ENCODE results near the gene KLHL6.
"Not testable (repeated sequence)": the region's sequence is repeated elsewhere in the genome, so short reads cannot be mapped to it uniquely, and the experiment has no call there.

Gene KLHL6

DNA sequence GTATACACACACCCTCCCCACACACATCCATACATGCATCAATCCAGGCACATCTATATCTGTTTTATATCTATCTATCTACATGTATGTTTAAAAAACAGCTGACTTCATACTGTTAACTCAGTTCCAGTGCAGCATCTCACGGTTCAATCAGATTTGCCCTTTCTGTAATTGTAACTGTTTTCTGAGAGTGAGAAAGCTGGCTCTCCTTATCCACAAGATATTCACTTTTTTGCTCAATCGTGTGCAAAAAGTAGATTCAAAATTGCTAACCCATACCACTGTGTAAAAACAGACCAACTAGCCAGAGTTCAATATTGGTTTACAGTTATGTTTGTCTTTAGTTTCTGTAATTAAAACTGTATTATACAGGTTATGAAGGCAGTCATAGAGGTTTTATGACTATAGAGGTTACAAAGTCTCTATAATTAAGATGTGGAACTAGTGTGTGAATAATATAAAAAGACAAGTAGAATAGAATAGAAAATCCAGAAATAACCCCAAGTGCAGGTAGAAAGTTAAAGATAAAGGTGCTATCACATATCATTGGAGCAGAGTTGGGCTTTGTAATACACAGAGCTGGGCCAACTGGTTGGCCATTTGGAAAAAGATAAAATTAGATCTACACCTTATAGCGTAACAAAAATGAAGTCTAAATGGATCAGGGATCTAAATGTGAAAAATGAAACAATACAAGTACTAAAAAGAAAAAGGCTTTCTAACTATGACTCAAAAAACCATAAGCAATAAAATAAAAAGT lies 107.0 kb downstream of the KLHL6 start:
- DNase-seq (ENCODE audit: low read depth in 2 of 2) = no peak

DNA sequence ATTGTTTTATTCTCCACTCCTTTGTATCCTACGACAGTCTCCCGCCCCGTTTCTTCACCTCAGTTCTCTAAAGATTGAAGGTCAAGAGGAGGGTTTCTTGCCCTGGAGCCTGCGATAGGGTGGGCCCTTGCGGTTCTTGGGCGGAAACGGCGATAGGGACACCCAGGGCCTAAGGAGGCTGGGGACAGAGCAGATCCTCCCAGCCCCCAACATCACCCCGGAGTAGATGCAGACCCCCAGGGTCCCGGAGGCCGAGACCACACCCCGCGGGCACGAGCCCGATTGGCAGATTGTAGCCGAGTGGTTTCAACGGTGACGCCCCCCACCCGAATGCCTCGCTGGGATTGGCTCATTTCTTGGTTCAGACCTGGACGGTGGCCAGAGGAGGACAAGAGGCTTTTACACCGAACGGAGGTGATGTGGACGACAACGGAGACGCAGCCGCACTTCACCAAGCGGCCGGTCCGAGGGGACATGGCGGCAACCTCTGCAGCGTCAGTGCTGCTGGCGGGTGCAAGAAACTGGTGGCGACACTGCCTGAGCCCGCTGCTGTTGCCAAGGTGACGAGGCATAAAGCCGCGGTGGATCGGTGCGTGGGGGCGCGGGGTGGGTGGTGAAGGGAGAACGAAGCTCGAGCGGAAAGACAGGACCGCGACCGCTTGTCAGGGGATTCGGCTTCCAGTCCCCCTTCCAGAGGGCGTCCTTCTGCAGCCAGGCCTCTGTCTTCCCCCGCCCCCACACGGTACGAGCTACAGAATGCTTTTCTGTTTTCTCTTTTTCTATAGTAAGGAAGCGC lies 108.1 kb downstream of the KLHL6 start:
- peak; percentile 69 to 79 for DNase-seq (ENCODE audit: low read depth in 2 of 2)

DNA sequence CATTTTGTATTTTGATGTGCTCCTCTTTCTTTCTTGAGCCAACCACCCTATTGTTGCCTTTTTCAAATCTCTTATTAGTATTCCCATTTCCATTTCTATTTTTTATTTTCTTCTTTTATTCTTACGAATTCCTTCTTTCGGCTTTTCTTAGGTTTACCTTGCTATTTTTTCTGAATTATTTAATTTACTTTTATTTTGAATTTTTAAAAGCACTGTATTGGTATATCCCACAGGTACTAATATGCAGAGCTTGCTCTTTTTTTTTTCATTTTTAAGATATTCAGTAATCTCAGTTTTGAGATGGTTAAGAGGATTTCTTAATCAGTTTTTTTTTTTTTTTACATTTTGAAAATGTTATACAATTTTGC lies 108.7 kb downstream of the KLHL6 start:
- DNase-seq (ENCODE audit: low read depth in 2 of 2) = no peak

DNA sequence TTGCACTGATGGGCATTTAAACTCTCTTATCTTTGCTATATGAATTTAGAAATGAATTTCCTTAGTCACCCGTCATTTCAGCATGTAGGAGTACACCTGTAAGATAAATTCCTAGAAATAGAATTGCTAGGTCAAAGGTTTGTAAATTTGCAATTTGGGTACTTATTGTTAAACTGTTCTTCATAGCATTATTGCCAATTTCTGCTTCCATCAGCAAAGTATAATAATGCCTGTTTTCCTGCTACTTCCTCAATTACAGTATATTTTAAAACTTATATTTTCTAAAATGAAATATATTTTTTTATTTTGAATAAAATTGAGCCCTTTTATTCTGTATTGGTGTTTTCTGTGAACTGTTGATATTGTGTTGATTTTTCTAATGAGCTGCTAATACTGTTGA lies 110.8 kb downstream of the KLHL6 start:
- DNase-seq (ENCODE audit: low read depth in 2 of 2) = no peak

DNA sequence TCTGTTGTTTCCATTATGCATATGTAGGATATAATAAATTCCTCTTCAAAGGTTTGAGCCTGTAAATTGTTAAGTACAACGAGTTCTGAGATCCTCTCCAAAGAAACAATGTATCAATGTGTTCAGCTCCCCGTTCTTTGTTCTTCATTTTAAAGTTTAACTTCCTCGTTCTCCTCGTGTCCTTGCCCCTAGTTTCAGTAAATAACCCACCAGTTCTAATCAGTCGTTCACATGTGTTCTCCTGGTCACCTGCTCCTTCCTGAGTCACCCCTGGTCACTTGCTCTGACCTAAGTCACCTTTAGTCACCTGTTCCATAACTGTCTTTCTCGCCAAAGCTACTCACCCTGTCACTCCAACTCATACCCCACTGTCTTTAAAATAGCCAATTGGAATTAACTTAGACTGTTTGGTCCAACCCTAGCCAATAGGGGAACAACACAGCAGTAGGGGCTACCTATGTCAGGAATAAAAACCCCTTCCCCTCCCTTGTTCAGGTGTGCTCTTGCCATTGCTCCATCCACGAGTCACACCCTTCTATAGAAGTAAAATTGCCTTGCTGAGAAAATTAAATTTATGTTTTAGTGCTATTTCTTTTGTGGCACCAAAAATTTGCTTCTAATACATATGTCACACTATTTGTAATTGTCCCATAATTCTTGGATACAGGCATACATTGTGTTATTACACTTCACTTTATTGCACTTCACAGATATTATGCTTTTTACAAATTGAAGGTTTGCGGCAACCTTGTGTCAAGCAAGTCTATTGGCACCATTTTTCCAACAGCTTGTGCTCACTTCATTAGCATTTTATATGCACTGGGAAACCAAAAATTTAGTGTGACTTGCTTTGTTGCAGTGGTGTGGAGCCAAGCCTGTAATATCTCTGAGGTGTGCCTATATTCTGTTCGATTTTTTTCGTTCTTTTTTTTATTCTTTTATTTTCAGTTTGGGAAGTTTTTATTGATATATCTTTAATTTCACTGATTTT lies 111.8 kb downstream of the KLHL6 start:
- no peak for DNase-seq (ENCODE audit: low read depth in 2 of 2)

DNA sequence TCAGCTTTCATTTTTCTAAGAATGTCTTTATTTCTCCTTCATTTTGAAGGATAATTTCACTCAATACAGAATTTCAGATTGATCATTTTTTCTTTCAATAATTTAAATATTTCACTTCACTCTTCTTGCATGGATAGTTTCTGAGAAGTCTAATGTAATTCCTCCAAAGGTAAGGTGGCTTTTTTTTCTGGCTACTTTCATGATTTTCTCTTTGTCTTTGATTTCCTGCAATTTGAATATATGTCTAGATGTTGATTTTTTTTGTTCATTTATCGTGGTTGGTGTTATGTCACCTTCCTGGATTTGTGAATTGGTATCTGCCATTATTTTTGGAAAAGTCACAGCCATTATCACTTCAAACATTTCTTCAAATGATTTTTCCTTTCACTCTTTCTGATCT lies 112.5 kb downstream of the KLHL6 start:
- no peak for DNase-seq (ENCODE audit: low read depth in 2 of 2)

DNA sequence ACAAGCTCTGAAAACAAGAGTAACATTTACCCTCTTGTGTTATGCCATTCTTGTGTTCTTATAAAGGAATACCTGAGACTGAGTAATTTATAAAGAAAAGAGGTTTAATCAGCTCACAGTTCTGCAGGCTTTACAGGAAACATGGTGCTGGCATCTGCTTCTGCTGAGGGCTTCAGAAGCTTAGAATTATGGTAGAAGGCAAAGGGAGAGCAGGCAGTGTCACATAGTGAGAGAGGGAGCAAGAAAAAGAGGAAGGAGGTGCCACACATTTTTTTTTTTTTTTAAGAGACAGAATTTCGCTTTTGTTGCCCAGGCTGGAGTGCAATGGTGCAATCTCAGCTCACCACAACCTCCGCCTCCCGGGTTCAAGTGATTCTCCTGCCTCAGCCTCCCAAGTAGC lies 115.0 kb downstream of the KLHL6 start:
- not testable (repeated sequence) for DNase-seq (ENCODE audit: low read depth in 2 of 2)

DNA sequence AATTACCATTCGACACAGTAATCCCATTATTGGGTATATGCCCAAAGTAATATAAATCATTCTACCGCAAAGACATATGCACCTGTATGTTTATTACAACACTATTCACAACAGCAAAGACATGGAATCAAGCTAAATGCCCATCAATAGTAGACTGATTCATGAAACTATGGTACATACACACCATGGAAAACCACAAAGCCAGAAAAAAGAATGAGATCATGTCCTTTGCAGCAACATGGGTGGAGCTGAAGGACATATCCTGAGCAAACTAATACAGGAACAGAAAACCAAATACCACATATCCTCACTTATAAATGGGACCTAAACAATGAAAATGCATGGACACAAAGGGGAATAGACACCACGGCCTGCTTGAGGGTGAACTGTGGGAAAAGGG lies 116.0 kb downstream of the KLHL6 start:
- no peak for DNase-seq (ENCODE audit: low read depth in 2 of 2)

DNA sequence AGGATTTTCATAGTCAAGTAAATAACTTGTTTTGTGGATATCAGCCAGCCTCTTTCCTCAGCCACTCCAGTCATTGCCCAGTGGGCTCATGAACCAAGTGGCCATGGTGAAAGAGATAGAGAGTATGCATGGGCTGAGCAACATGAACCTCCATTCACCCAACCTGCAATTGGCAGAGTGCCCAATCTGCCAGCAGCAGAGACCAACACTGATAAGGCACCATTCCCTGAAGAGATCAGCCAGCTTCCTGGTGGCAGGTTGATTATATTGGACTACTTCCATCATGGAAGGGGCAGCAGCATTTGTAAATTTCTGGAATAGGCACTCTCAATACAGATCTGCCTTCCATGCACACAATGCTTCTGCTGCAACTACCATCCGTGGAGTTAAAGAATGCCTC lies 116.8 kb downstream of the KLHL6 start:
- no peak for DNase-seq (ENCODE audit: low read depth in 2 of 2)

DNA sequence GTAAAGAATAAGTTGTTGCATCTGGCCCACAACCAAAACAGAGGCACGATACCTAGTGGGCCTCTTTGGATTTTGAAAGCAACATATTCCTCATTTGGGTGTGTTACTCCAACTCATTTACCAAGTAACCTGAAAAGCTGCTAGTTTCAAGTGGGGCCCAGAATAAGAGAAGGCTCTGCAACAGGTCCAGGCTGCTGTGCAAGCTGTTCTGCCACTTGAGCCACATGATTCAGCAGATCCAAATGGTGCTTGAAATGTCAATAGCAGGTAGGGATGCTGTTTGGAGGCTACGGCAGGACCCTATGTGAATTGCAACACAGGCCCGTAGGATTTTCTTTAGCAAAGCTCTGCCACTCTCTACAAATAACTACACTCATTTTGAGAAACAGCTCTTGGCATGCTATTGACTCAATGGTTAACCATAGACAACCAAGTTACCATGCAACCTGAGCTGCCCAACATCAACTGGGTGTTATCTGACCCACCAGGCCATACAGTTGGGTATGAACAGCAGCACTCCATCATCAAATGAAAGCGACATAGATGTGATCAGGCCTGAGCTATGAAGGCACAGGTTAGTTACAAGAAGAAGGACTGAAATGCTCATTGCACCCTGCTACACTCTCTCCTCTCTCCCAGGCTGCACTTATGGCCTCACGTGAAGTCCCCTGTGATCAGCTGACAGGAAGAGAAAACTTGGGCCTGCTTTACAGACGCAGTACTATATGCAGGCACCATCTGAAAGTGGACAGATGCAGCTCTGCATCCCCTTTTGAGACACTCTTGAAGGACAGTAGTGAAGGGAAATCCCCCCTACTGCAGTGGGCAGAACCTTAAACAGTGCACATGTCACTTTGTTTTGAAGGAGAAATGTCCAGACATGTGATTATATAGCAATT lies 117.6 kb downstream of the KLHL6 start:
- DNase-seq (ENCODE audit: low read depth in 2 of 2) = no peak
